Measurements from ENCODE around the gene HDAC1. TPM values are rescaled to one million over a fixed set of nuclear protein-coding genes. Genes with fewer than 3 reads are reported as not detected.

Gene HDAC1
- total RNA-seq, 1 donor from 2014 or later: 52.9 TPM

Other genes starting within 250 kb of the HDAC1 start
- gene TMEM39B, start 219.1 kb upstream of the HDAC1 start, total RNA-seq: 13.9 to 15.8 TPM (median 14.1 TPM) in 3 replicates
- 66.3 to 89.3 TPM (median 80.9 TPM) in 3 replicates for gene KPNA6, start 184.0 kb upstream of the HDAC1 start, total RNA-seq
- 78.3 to 86.7 TPM (median 84.3 TPM) in 3 replicates for gene TXLNA, start 112.4 kb upstream of the HDAC1 start, total RNA-seq
- 29.7 to 32.9 TPM (median 30.7 TPM) in 3 replicates for gene CCDC28B, start 91.5 kb upstream of the HDAC1 start, total RNA-seq
- 1.5 to 3.3 TPM (median 2.0 TPM) in 3 replicates for gene IQCC, start 86.4 kb upstream of the HDAC1 start, total RNA-seq
- gene DCDC2B, start 83.0 kb upstream of the HDAC1 start, total RNA-seq: not detected in 3 replicates
- 20.8 to 23.9 TPM (median 22.8 TPM) in 3 replicates for gene TMEM234, start 69.7 kb upstream of the HDAC1 start, total RNA-seq
- 120 to 142 TPM (median 131 TPM) in 3 replicates for gene EIF3I, start 69.7 kb upstream of the HDAC1 start, total RNA-seq
- gene FAM167B, start 44.9 kb upstream of the HDAC1 start, total RNA-seq: 1.4 to 3.1 TPM (median 2.9 TPM) in 3 replicates
- not detected in 3 replicates for gene LCK, start 40.8 kb upstream of the HDAC1 start, total RNA-seq
- gene MARCKSL1, start 44.1 kb downstream of the HDAC1 start, total RNA-seq: 58.8 to 104 TPM (median 103 TPM) in 3 replicates
- gene FAM229A, start 70.4 kb downstream of the HDAC1 start, total RNA-seq: 3.6 to 4.5 TPM (median 4.4 TPM) in 3 replicates
- gene TSSK3, start 70.5 kb downstream of the HDAC1 start, total RNA-seq: 0.90 to 2.0 TPM (median 1.7 TPM) in 3 replicates
- gene BSDC1, start 102.4 kb downstream of the HDAC1 start, total RNA-seq: 56.6 to 67.0 TPM (median 57.6 TPM) in 3 replicates
- gene ZBTB8B, start 173.0 kb downstream of the HDAC1 start, total RNA-seq: 0.30 to 0.53 TPM (median 0.33 TPM) in 3 replicates
- gene ZBTB8A, start 247.3 kb downstream of the HDAC1 start, total RNA-seq: 11.8 to 13.2 TPM (median 12.7 TPM) in 3 replicates

Data from chondrocyte (in vitro differentiated cells).